HFFc6 (cell line): Measurements from ENCODE around the gene ZNF10. TPM values are rescaled to one million over a fixed set of nuclear protein-coding genes. Genes with fewer than 3 reads are reported as not detected.
A peak's percentile ranks its signal among the peaks of the same experiment; 100 is the strongest.

ENCODE experiments used
- DNase-seq: peaks from one replicate; pipeline ENCODE4 v3.0.0-alpha.2; 2018
- H3K27ac Mint-ChIP-seq: 2 replicates; pipeline ENCODE4 v1.8.0; 2020; ENCODE audit warnings: mild to moderate bottlenecking, mixed read lengths
- H3K27me3 Mint-ChIP-seq: 2 replicates; pipeline ENCODE4 v1.8.0; 2021; ENCODE audit warnings: mild to moderate bottlenecking, moderate library complexity, mixed read lengths; ENCODE audit not compliant: insufficient read depth
- H3K36me3 Mint-ChIP-seq: 2 replicates; pipeline ENCODE4 v1.8.0; 2021; ENCODE audit warnings: low read depth, mixed read lengths
- H3K4me1 Mint-ChIP-seq: 2 replicates; pipeline ENCODE4 v1.8.0; 2020; ENCODE audit warnings: low read depth, mixed read lengths
- H3K4me3 Mint-ChIP-seq: 2 replicates; pipeline ENCODE4 v1.8.0; 2020; ENCODE audit warnings: mild to moderate bottlenecking, moderate library complexity, mixed read lengths
- H3K9me3 Mint-ChIP-seq: 2 replicates; pipeline ENCODE4 v1.8.0; 2020; ENCODE audit warnings: mild to moderate bottlenecking, mixed read lengths
- long read RNA-seq: library from polyadenylated mRNA; unstranded; transcript quantifications from one replicate; pipeline ENCODE4 v2.0.0, GENCODE V29; 2019
- total RNA-seq, 6 experiments: library from RNA; stranded (reverse); fragmentation: NEBNext Ultra II Directional; extraction: Animal tissue kit (Norgen Biotek cat#: 25700); gene quantifications; 2 replicates in 1 of 6; 3 replicates in 5 of 6; pipeline ENCODE4 v1.2.3, GENCODE V29; 2021
- TF ChIP-seq, protein P1 (sequence below): fragments of 200-600 bp; sonication (generic); IDR thresholded peaks from 2 replicates; pipeline ENCODE4 v1.5.0; 2021; ENCODE audit warnings: antibody characterized with exemption, mild to moderate bottlenecking

ZNF10 gene
- total RNA-seq: 1 to 10 TPM; 3.6 to 4.8 (median 4.1) TPM
- long read RNA-seq, partial matches to known transcripts: 0 of 3 reads
- long read RNA-seq, other reads (novel, unspliced or antisense): 2 of 3 reads

DNA sequence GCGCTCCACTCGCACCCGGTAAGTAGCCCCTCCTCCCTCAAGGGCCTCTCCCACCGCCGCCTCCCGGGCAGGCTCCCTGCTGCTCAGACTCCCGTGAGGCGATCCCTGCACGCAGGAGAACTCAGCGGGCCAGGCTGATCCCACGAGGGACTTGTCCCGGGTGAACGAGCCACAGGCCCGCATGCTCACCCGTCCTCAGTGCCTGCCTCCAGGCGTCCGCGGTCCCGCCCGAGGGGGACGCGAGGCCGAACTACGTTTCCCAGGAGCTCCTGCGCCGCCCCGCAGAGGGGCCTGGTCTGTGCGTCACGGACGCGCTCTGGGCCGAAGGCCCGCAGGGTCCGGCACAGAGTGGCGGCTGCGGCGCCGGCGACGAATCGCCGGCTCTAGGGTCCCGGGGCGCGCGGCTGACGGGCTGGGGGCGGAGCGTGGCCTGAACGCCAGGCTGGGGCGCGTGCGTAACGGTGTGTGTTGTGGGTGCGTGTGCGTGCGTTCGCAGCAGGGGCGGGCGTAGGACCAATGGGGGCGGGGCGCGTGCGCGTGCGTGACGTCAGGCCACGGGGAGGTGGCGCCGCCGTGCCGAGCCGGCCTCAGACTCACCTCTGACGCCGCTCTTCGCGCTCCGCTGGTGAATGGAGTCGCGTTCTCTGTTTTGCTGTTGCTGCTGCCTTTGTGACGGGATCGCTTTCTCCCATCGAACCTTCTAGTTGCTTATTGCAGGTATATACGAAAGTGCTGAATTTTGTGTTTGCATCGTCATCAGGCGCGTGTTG, at the start of gene ZNF10, which contains the start of gene ZNF891:
ZNF10 (plus strand) TSS at position 590 of the 770 bp plus-strand sequence. CDS start 13,866 bp downstream, outside the sequence.
ZNF891 (minus strand) TSS at position 237 of the 770 bp plus-strand sequence. CDS start 8,356 bp downstream, outside the sequence.
- H3K4me1 Mint-ChIP-seq: peaks cover 11% of the 10 kb centered on the region
- peaks cover 74% of the 10 kb centered on the region for H3K9me3 Mint-ChIP-seq
- peaks cover 64% of the 10 kb centered on the region for H3K36me3 Mint-ChIP-seq

DNA sequence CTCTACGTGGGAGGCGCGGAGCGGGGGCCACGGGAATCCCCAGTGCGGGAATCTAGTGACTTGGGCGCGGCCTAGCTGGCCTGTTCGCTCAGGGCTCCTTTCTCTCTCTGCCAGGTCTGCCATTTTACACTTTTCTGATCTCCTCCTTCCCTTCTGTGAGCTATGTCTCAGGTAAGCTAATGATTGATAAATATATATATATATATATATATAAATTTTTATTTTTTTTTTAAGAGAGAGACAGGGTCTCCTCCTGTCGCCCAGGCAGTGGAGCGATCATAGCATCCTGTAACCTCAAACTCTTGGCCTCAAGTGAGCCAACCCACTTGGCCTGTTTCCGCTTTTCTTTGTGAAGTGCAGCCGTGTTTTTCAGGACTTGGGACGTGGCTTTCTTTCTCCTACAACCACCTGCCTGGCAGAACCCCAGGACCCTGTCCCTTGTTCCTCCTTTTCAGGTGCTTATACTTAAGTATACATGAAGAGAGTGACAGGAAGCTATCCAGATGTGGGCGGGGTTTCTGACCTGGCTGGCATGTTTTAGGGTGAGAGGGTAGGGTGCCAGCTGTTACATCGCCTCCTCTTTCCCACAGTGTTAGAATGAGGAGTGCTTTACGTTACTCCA, 49.2 kb upstream of the ZNF10 start:
- Mint-ChIP-seq H3K27me3 (no peaks in the 10 kb centered on the region), H3K4me3 (no peak overlapping the region), H3K4me1 (no peaks in the 10 kb centered on the region), H3K36me3 (peaks cover 68% of the 10 kb centered on the region), H3K27ac (no peak overlapping the region), H3K9me3 (peaks cover 34% of the 10 kb centered on the region)
- TF ChIP-seq, protein P1, sequence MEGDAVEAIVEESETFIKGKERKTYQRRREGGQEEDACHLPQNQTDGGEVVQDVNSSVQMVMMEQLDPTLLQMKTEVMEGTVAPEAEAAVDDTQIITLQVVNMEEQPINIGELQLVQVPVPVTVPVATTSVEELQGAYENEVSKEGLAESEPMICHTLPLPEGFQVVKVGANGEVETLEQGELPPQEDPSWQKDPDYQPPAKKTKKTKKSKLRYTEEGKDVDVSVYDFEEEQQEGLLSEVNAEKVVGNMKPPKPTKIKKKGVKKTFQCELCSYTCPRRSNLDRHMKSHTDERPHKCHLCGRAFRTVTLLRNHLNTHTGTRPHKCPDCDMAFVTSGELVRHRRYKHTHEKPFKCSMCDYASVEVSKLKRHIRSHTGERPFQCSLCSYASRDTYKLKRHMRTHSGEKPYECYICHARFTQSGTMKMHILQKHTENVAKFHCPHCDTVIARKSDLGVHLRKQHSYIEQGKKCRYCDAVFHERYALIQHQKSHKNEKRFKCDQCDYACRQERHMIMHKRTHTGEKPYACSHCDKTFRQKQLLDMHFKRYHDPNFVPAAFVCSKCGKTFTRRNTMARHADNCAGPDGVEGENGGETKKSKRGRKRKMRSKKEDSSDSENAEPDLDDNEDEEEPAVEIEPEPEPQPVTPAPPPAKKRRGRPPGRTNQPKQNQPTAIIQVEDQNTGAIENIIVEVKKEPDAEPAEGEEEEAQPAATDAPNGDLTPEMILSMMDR: no peak
- DNase-seq: no peak

More for the DNA sequence above, at the start of gene ZNF10, which contains the start of gene ZNF891:
- H3K4me3 Mint-ChIP-seq: peak within 1 kb of the TSS; percentile 98
- TF ChIP-seq, protein P1: no peak
- peak within 1 kb of the TSS; percentile 99 for H3K27ac Mint-ChIP-seq
- DNase-seq: peak; percentile 93
- H3K27me3 Mint-ChIP-seq: peaks cover 4% of the 10 kb centered on the region; the same call in 1 of the 2 replicates

DNA sequence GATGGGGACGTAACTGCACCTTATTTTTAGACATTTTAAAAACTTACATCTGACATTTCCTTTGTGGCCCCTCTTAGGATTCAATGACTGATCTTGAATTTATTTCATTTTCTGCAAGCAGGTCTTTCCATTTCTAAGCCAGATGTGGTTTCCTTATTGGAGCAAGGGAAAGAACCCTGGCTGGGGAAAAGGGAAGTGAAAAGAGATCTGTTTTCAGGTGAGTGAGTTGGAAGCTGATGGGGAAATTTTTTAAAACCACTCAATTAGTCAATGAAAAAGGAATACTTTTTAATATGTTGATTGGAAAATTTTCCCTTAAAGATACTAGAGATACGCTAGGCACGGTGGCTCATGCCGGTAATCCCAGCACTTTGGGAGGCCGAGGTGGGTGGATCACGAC, 47.1 kb upstream of the ZNF10 start:
- peaks cover 52% of the 10 kb centered on the region for H3K9me3 Mint-ChIP-seq
- H3K27me3 Mint-ChIP-seq: no peaks in the 10 kb centered on the region; the same call in 1 of the 2 replicates
- H3K27ac Mint-ChIP-seq: no peak overlapping the region
- no peaks in the 10 kb centered on the region for H3K4me1 Mint-ChIP-seq
- H3K36me3 Mint-ChIP-seq: peaks cover 68% of the 10 kb centered on the region
- no peak overlapping the region for H3K4me3 Mint-ChIP-seq
- no peak for DNase-seq
- TF ChIP-seq, protein P1: no peak

DNA sequence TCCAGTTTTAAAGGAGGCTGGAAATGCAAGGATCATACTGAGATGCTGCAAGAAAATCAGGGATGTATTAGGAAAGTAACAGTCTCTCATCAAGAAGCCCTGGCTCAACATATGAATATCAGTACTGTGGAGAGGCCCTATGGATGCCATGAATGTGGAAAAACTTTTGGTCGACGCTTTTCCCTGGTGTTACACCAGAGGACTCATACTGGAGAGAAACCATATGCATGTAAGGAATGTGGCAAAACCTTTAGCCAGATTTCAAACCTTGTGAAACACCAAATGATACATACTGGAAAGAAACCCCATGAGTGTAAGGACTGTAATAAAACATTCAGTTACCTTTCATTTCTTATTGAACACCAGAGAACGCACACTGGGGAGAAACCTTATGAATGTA, 24.8 kb upstream of the ZNF10 start:
- Mint-ChIP-seq H3K36me3 (peaks cover 97% of the 10 kb centered on the region), H3K9me3 (peaks cover 100% of the 10 kb centered on the region), H3K4me3 (no peak overlapping the region), H3K27ac (no peak overlapping the region), H3K27me3 (no peaks in the 10 kb centered on the region), H3K4me1 (no peaks in the 10 kb centered on the region)
- DNase-seq: no peak
- TF ChIP-seq, protein P1: no peak

DNA sequence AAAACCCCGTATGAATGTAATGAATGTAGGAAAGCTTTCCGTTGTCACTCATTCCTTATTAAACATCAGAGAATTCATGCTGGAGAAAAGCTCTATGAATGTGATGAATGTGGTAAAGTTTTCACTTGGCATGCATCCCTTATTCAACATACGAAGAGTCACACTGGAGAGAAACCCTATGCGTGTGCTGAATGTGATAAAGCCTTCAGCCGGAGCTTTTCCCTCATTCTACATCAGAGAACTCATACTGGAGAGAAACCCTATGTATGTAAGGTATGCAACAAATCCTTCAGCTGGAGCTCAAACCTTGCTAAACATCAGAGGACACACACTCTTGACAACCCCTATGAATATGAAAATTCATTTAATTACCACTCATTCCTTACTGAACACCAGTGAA, 24.2 kb upstream of the ZNF10 start:
- Mint-ChIP-seq H3K36me3 (peaks cover 96% of the 10 kb centered on the region), H3K4me1 (no peaks in the 10 kb centered on the region), H3K4me3 (no peak overlapping the region), H3K27me3 (no peaks in the 10 kb centered on the region), H3K9me3 (peaks cover 100% of the 10 kb centered on the region), H3K27ac (no peak overlapping the region)
- TF ChIP-seq, protein P1: no peak
- no peak for DNase-seq
